Measurements from ENCODE around the gene STXBP3.
"Not testable (repeated sequence)": the region's sequence is repeated elsewhere in the genome, so short reads cannot be mapped to it uniquely, and the experiment has no call there.

The STXBP3 gene

GRCh38 chr1:108746382-108747170 is at the start of gene STXBP3:
STXBP3 (plus strand) TSS chr1:108746674; CDS start chr1:108746738, 64 bp downstream.
- peak; percentile 100 for DNase-seq (ENCODE audit: low read depth in 2 of 2)

DNA sequence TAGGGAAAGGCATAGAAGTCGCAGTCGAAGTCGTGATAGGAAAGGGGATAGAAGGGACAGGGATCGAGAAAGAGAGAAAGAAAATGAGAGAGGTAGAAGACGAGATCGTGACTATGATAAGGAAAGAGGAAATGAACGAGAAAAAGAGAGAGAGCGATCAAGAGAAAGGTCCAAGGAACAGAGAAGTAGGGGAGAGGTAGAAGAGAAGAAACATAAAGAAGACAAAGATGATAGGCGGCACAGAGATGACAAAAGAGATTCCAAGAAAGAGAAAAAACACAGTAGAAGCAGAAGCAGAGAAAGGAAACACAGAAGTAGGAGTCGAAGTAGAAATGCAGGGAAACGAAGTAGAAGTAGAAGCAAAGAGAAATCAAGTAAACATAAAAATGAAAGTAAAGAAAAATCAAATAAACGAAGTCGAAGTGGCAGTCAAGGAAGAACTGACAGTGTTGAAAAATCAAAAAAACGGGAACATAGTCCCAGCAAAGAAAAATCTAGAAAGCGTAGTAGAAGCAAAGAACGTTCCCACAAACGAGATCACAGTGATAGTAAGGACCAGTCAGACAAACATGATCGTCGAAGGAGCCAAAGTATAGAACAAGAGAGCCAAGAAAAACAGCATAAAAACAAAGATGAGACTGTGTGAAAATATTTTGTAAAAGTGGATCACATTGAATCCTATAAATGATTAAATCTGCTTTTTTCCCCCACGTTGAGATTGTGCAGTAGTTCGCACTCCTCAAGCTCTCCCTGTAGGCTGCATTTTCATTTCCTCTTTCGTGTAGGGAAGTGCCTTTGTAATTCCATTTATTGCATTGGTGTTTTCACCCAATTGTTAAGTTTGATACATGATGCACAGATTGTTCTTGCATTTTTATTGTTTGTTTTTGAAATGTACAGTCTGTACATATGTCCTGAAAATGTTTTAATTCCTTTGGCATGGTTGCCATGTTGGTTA is 46.8 kb upstream of the STXBP3 start:
- DNase-seq (ENCODE audit: low read depth in 2 of 2): no peak

DNA sequence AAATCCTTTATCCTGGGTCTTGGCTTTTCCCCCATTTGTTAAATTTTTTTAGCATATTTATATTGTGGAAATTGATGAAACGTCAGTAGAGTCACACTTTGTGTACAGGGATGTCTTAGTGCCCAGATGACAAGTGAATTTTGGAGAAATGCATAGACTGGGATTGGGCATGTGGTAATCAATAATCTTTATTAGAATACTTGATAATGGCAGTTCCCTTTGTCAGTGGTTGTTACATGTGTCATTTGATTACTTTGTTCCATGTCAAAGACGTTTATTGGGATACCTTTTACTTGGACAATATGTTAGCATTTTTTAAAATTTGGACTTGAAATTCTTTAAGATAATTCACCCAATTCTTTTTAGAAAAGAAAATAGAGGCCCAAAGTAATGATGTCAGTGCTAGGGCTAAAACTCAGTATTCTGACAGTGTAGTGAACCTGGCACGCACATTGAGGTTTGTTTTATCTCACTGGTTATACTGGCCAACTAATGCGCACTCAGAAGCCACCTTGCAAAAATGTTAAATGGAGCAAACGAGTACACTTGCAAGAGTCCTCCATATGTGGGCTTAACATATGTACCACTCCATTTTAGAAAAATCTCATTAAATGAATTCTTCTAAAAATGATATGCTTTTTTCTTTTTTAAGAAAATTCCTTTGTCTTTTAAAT is 45.2 kb upstream of the STXBP3 start:
- DNase-seq (ENCODE audit: low read depth in 2 of 2): no peak

- not testable (repeated sequence) for DNase-seq (ENCODE audit: low read depth in 2 of 2)
Measured at GRCh38 chr1:108702109-108702508, 44.4 kb upstream of the STXBP3 start.

DNA sequence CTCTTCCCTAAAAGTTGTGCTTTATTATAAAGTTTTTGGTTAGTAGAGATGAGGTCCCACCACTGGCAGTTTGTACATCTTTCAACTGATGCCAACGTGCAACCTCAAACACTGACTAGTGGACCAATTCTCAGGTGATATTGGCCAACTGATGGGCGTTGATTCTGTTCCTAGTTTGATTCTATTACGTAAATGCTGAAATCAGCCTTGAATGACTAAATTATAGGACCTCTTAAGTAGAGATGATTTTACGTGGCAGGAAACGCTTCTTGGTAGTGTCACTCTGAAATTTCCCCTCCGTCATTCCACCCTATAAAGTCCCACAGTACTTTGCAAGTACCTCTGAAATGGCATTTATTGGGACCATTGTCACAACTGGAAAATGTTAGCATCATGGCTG is 42.5 kb upstream of the STXBP3 start:
- DNase-seq (ENCODE audit: low read depth in 2 of 2): no peak

DNA sequence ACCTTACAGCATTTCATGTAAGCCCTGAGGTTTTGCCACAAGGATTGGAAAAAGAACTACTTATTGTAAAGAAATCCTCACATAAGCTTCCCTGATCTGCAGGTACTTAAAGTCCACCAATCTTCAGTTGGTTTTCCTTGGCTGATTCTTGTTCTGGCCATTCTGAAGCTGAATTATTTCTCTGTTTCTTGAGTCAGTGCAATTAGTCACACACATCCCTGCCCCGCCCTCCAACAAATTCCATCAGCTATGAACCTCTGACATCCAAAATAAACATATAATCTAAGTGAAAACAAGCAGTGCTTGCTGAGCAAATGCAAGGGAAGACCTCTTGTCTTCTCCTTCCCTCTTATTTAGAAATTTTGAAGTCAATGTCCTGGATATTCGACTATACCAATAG is 42.0 kb upstream of the STXBP3 start:
- DNase-seq (ENCODE audit: low read depth in 2 of 2): no peak

DNA sequence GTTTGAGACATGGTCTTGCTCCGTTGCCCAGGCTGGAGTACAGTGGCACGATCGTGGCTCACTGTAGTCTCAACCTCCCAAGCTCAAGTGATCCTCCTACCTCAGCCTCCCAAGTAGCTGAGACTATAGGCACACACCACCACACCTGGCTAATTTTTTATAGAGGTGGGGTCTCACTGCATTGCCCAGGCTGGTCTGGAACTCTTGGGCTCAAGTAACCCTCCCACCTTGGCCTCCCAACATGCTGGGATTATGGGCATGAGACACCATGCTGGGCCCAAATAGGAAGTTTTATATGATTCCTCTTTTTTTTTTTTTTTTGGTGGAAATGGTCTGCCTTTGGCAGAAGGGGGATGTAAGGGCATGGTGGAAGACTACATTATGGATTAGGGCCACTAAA is 39.8 kb upstream of the STXBP3 start:
- no peak for DNase-seq (ENCODE audit: low read depth in 2 of 2)

DNA sequence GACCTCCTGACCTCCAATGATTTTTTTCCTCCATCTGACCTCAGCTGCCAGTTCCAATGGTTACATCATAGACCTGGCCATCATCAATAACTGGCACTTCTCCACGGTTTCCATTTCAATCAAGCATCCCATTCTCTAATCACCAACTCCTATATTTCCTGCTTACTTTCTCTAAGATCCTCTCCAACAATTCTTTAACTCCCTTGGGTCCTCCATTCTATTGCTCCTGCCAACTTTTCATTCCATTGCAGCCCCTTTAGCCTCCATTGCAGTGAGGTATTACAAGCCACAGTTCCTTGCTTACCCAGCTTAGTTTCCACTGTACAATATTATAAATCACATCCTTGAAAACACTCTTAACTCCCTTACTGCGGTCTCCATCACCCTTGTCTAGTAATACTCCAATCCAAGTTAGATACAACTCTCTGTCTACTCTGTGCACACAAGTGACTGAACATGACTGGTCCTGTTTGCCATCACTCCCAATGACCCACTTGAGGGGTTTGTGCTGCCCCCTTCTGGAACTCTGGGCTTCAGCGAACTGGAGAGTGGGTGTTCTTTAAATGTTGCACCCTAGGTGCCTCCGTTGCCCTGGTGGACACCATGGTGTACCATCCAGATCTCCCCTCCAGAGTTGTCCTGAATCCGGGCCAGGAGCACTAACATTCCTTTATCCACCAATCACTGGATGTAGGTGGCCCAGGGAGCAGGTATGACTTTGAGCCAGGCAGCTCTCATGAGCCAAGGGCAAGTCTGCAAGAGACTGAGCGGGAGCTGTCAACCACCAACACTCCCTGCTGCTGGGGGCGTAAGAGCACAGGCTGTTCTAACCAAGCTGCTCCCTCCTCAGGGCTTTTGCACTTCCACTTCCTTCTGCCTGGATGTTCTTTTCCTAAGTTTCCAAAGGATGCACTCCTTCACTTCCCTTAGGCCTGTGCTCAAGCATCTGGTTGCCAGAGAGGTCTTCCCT is 37.5 kb upstream of the STXBP3 start:
- DNase-seq (ENCODE audit: low read depth in 2 of 2): peak; percentile 52 to 54

DNA sequence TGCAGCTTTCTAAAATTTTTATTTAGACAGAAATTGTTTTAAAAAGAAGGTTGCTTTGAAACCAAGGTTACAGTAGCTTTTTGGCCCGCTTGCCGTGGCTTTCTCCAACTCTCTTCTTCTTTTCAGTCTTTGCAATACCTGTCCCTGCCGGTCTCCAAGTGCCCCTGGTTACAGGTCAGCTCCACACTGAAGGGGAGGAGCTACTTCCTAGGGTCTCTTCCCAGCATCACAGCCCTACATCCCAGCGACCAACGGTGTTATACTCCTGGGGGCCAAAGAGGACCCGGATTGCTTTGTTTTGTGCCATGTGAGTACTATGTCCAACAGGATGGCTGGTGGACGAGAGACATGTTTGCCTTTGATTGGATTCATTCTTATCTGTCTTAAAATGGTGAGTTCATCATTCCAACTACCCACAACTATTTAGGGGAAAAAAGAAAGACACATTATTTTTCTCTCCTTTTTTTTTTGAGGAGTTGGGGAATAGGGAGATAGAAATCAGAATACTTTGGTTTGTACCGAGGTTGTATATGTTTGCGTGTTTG is 33.8 kb upstream of the STXBP3 start, which contains the start of gene FNDC7:
FNDC7 (plus strand) TSS at position 303 of the 545 bp plus-strand sequence; CDS start at position 329, 26 bp downstream.
- no peak for DNase-seq (ENCODE audit: low read depth in 2 of 2)

- DNase-seq (ENCODE audit: low read depth in 2 of 2): no peak
Measured at GRCh38 chr1:108715932-108716331, 30.5 kb upstream of the STXBP3 start.

DNA sequence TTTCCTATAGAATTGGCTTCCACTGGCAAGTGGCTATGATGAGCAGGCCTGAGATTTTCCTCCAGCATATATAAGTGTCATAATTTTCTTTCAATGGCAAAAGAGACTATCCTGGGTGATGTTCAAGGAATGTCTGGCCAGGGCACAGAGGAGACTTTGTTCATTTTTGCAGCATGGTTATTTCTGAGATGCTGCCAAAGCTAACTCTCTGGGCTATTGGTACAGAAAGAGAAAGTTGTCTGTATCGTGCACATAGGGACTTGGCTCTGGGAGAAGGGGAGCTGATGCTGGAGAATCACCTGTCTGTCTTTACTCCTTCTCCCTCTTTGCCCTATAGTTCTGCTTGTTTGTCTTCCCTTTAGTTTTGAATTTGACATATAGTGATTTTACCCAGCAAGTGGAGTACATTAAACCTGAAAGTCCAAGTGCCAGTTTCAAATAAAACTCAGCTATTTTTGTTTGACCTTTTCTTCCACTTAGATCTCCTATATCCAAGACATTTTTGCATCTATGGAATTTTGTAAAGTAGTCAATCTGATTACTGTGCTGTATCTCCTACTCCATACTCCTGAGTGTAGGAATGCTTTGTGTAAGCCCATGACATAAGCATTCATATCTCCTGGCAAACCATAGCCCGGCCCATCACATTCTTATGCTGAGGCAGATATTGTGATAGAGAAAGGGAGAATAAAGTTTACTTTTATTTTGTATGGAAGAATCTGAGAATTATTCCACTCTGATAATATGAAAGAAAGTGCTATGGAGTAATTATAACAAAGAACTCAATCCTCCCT is 29.8 kb upstream of the STXBP3 start:
- no peak for DNase-seq (ENCODE audit: low read depth in 2 of 2)

- no peak for DNase-seq (ENCODE audit: low read depth in 2 of 2)
Measured at GRCh38 chr1:108717774-108718316, 28.6 kb upstream of the STXBP3 start.

DNA sequence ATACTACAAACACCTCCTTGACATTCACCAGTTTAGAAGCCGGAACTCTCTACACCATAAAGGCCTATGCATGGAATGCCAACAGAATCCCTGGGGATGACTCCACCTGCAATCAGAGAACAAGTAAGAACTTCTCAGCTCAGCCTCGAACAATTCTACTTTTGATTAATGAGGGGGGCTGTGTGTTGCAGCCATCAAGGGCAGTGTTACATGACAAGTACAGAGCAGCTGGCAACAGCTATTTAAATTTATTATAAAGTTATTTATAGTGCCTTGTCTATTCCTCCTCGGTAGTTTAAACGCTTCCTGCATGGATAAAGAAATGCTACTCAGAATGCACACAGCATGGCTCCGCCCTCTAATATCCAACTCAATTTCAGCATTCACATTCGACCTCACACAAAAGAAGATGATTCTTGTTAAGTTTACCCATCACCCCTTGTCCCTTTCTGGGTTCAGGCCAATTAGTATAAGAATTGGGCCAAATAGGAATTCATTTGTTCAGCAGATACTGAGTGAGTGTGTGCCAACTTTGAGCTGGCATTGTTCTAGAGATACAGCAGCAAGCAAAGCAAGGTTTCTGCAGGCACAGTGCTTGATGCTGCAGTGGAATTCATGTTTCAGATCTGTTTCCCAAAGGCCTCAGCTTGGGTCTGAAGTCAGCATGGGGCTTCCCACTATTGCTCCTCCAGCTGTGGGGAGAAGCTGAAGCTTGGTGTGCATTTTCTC is 27.4 kb upstream of the STXBP3 start:
- DNase-seq (ENCODE audit: low read depth in 2 of 2): no peak

GRCh38 chr1:108719656-108720435 is 26.6 kb upstream of the STXBP3 start:
- no peak for DNase-seq (ENCODE audit: low read depth in 2 of 2)

GRCh38 chr1:108722292-108722691 is 24.2 kb upstream of the STXBP3 start:
- DNase-seq (ENCODE audit: low read depth in 2 of 2): no peak

- no peak for DNase-seq (ENCODE audit: low read depth in 2 of 2)
Measured at GRCh38 chr1:108725906-108726305, 20.6 kb upstream of the STXBP3 start.

DNA sequence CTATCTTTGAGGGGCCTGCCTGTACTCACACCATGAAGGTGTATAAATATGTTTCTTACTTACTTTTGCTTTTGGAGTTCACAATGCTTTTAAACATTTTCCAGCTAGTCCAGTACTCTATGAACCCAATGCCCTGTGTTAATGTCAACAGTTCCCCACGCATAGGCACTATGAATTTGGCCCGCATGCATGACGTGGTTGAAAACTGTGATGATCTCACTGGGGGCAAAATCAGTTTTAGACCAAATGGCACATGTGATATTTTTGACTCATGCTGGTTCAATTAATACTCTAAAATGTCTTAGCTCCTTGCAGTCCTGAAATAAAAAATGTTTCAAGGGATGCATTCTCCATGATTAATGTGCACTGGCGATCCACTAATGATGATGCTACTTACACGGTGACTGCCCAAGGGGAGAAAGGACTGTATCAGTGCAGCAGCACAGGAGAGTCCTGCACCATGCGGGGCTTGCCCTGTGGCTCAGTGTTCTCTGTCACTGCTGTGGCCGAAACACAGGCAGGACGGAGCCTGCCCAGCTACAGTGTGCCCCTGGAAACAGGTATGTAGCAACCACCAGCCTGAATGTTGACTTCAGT is 18.0 kb upstream of the STXBP3 start:
- DNase-seq (ENCODE audit: low read depth in 2 of 2): no peak

- no peak for DNase-seq (ENCODE audit: low read depth in 2 of 2)
Measured at GRCh38 chr1:108729481-108729880, 17.0 kb upstream of the STXBP3 start.
